Activated T-helper 2 cell treated with anti-CD3 and anti-CD28 coated beads, Interferon-gamma antibody, Interleukin-2, Interleukin-4, amounts not matched to agents 10 μg/mL and 5 μg/mL and 100 μg/mL, durations not matched to agents 14 hours and 24 hours and 36 hours (primary cell): ENCODE measurements around the gene NR3C2. TPM values are rescaled to one million over a fixed set of nuclear protein-coding genes. Genes with fewer than 3 reads are reported as not detected.

Source experiments
- DNase-seq: peaks from one replicate; pipeline ENCODE4 v3.0.0; 2021; ENCODE audit warnings: low spot score
- H3K27ac Mint-ChIP-seq: one replicate; pipeline ENCODE4 v1.8.0; 2021; ENCODE audit warnings: mixed read lengths
- H3K27me3 Mint-ChIP-seq: one replicate; pipeline ENCODE4 v1.8.0; 2021; ENCODE audit warnings: low read depth, mixed read lengths
- H3K36me3 Mint-ChIP-seq: one replicate; pipeline ENCODE4 v1.8.0; 2021; ENCODE audit warnings: low read depth, mixed read lengths
- H3K4me1 Mint-ChIP-seq: one replicate; pipeline ENCODE4 v1.8.0; 2021; ENCODE audit warnings: low read depth, mixed read lengths
- H3K4me3 Mint-ChIP-seq: one replicate; pipeline ENCODE4 v1.8.0; 2021; ENCODE audit warnings: low read depth, mild to moderate bottlenecking, moderate library complexity, mixed read lengths
- H3K9me3 Mint-ChIP-seq: one replicate; pipeline ENCODE4 v1.8.0; 2021; ENCODE audit warnings: mixed read lengths
- intact Hi-C: fragments of 100-400 bp; cut with micrococcal nuclease; formaldehyde crosslinking; loops from one replicate; pipeline ENCODE4 v1.15.1; 2023
- total RNA-seq: library from RNA; stranded (reverse); gene quantifications from 2 replicates; pipeline ENCODE4 v1.2.3, GENCODE V29; 2022

Gene NR3C2
- total RNA-seq, 1 donor from 2014 or later: 0.32 TPM

GRCh38 chr4:148057516-148057915 lies 384.7 kb downstream of the NR3C2 start:
- no peaks in the 10 kb centered on the region for H3K9me3 Mint-ChIP-seq
- no peaks in the 10 kb centered on the region for H3K27me3 Mint-ChIP-seq
- H3K36me3 Mint-ChIP-seq: no peaks in the 10 kb centered on the region
- no peak overlapping the region for H3K27ac Mint-ChIP-seq
- H3K4me3 Mint-ChIP-seq: no peak overlapping the region
- intact Hi-C loops: loop anchor here (5.0 kb wide), 2 partner anchors 115 to 385 kb away; partner anchors contain the start of gene NR3C2
- no peak for DNase-seq
- peaks cover 58% of the 10 kb centered on the region for H3K4me1 Mint-ChIP-seq

GRCh38 chr4:148056879-148057278 lies 385.3 kb downstream of the NR3C2 start:
- intact Hi-C loops: loop anchor here (5.0 kb wide), 2 partner anchors 115 to 385 kb away; partner anchors contain the start of gene NR3C2
- peak; percentile 41 for DNase-seq
- peaks cover 64% of the 10 kb centered on the region for H3K4me1 Mint-ChIP-seq
- no peaks in the 10 kb centered on the region for H3K27me3 Mint-ChIP-seq
- no peak overlapping the region for H3K27ac Mint-ChIP-seq
- no peak overlapping the region for H3K4me3 Mint-ChIP-seq
- H3K9me3 Mint-ChIP-seq: no peaks in the 10 kb centered on the region
- no peaks in the 10 kb centered on the region for H3K36me3 Mint-ChIP-seq

GRCh38 chr4:148055844-148056243 lies 386.4 kb downstream of the NR3C2 start:
- Mint-ChIP-seq H3K9me3 (no peaks in the 10 kb centered on the region), H3K4me3 (no peak overlapping the region), H3K27ac (no peak overlapping the region), H3K36me3 (no peaks in the 10 kb centered on the region), H3K27me3 (no peaks in the 10 kb centered on the region), H3K4me1 (peaks cover 64% of the 10 kb centered on the region)
- no peak for DNase-seq
- intact Hi-C loops: loop anchor here (5.0 kb wide), 2 partner anchors 114 to 386 kb away; partner anchors contain the start of gene NR3C2

GRCh38 chr4:148054275-148054674 lies 387.9 kb downstream of the NR3C2 start:
- DNase-seq: no peak
- Mint-ChIP-seq H3K27ac (no peak overlapping the region), H3K9me3 (no peaks in the 10 kb centered on the region)

GRCh38 chr4:148053298-148054003 lies 388.8 kb downstream of the NR3C2 start:
- Mint-ChIP-seq H3K9me3 (no peaks in the 10 kb centered on the region), H3K27ac (no peak overlapping the region)

More at GRCh38 chr4:148054275-148054674, 387.9 kb downstream of the NR3C2 start:
- H3K36me3 Mint-ChIP-seq: no peaks in the 10 kb centered on the region
- H3K27me3 Mint-ChIP-seq: no peaks in the 10 kb centered on the region
- intact Hi-C loops: no loop called here
- H3K4me1 Mint-ChIP-seq: peaks cover 55% of the 10 kb centered on the region
- no peak overlapping the region for H3K4me3 Mint-ChIP-seq

GRCh38 chr4:148052448-148052847 lies 389.8 kb downstream of the NR3C2 start:
- intact Hi-C loops: no loop called here
- Mint-ChIP-seq H3K27ac (peak overlapping the region; percentile 42), H3K4me1 (peaks cover 46% of the 10 kb centered on the region), H3K9me3 (no peaks in the 10 kb centered on the region), H3K4me3 (no peak overlapping the region), H3K27me3 (no peaks in the 10 kb centered on the region), H3K36me3 (peaks cover under 1% of the 10 kb centered on the region)
- peak; percentile 23 for DNase-seq

More at GRCh38 chr4:148053298-148054003, 388.8 kb downstream of the NR3C2 start:
- Mint-ChIP-seq H3K36me3 (no peaks in the 10 kb centered on the region), H3K27me3 (no peaks in the 10 kb centered on the region), H3K4me3 (no peak overlapping the region), H3K4me1 (peaks cover 49% of the 10 kb centered on the region)
- intact Hi-C loops: no loop called here
- DNase-seq: no peak

- DNase-seq: no peak
- peaks cover 36% of the 10 kb centered on the region for H3K4me1 Mint-ChIP-seq
- intact Hi-C loops: no loop called here
- H3K27ac Mint-ChIP-seq: no peak overlapping the region
- H3K36me3 Mint-ChIP-seq: peaks cover 8% of the 10 kb centered on the region
- H3K4me3 Mint-ChIP-seq: no peak overlapping the region
- H3K27me3 Mint-ChIP-seq: no peaks in the 10 kb centered on the region
- no peaks in the 10 kb centered on the region for H3K9me3 Mint-ChIP-seq
These were observed 390.8 kb downstream of the NR3C2 start for GRCh38 chr4:148051403-148051802.

- DNase-seq: no peak
- Mint-ChIP-seq H3K9me3 (no peaks in the 10 kb centered on the region), H3K4me3 (no peak overlapping the region), H3K27ac (no peak overlapping the region), H3K27me3 (no peaks in the 10 kb centered on the region), H3K4me1 (peaks cover 28% of the 10 kb centered on the region), H3K36me3 (peaks cover 8% of the 10 kb centered on the region)
- intact Hi-C loops: no loop called here
These were observed 393.6 kb downstream of the NR3C2 start for GRCh38 chr4:148048598-148048997.

GRCh38 chr4:148044912-148045352 lies 397.3 kb downstream of the NR3C2 start:
- Mint-ChIP-seq H3K27me3 (no peaks in the 10 kb centered on the region), H3K27ac (no peak overlapping the region), H3K4me1 (peaks cover 2% of the 10 kb centered on the region), H3K4me3 (no peak overlapping the region), H3K9me3 (no peaks in the 10 kb centered on the region), H3K36me3 (peaks cover 8% of the 10 kb centered on the region)
- DNase-seq: no peak
- intact Hi-C loops: no loop called here

GRCh38 chr4:148044089-148044911 lies 397.9 kb downstream of the NR3C2 start:
- intact Hi-C loops: no loop called here
- Mint-ChIP-seq H3K4me3 (no peak overlapping the region), H3K9me3 (no peaks in the 10 kb centered on the region), H3K4me1 (peaks cover 2% of the 10 kb centered on the region), H3K36me3 (peaks cover 8% of the 10 kb centered on the region), H3K27ac (no peak overlapping the region), H3K27me3 (no peaks in the 10 kb centered on the region)
- no peak for DNase-seq

GRCh38 chr4:148041606-148042329 lies 400.4 kb downstream of the NR3C2 start:
- peaks cover under 1% of the 10 kb centered on the region for H3K36me3 Mint-ChIP-seq
- H3K4me3 Mint-ChIP-seq: no peak overlapping the region

GRCh38 chr4:148034813-148035212 lies 407.4 kb downstream of the NR3C2 start:
- no peak overlapping the region for H3K4me3 Mint-ChIP-seq
- peaks cover 6% of the 10 kb centered on the region for H3K9me3 Mint-ChIP-seq
- no peaks in the 10 kb centered on the region for H3K36me3 Mint-ChIP-seq
- no peaks in the 10 kb centered on the region for H3K27me3 Mint-ChIP-seq
- no peak for DNase-seq
- H3K27ac Mint-ChIP-seq: no peak overlapping the region
- peaks cover 2% of the 10 kb centered on the region for H3K4me1 Mint-ChIP-seq
- intact Hi-C loops: no loop called here

More at GRCh38 chr4:148041606-148042329, 400.4 kb downstream of the NR3C2 start:
- Mint-ChIP-seq H3K9me3 (no peaks in the 10 kb centered on the region), H3K27ac (no peak overlapping the region), H3K27me3 (no peaks in the 10 kb centered on the region), H3K4me1 (peaks cover 4% of the 10 kb centered on the region)
- DNase-seq: no peak
- intact Hi-C loops: no loop called here
